Measurements from ENCODE around the gene SLC8A2. TPM values are rescaled to one million over a fixed set of nuclear protein-coding genes. Genes with fewer than 3 reads are reported as not detected.
"Not testable (repeated sequence)": the region's sequence is repeated elsewhere in the genome, so short reads cannot be mapped to it uniquely, and the experiment has no call there.

The SLC8A2 gene
- total RNA-seq, 3 donors from 2014 or later: 0.05 TPM; not detected in 2

GRCh38 chr19:47487551-47488515, 16.1 kb upstream of the SLC8A2 start:
- H3K4me3 Mint-ChIP-seq: no peak overlapping the region
- DNase-seq (no peak), ATAC-seq (no peak)
- peaks cover 1% of the 10 kb centered on the region for H3K36me3 Mint-ChIP-seq (ENCODE audit: insufficient read depth)
- no peaks in the 10 kb centered on the region for H3K9me3 Mint-ChIP-seq
- peaks cover 30% of the 10 kb centered on the region for H3K4me1 Mint-ChIP-seq (ENCODE audit: low read depth)
- no peaks in the 10 kb centered on the region for H3K27me3 Mint-ChIP-seq (ENCODE audit: low read depth)

GRCh38 chr19:47486900-47487299, 15.2 kb upstream of the SLC8A2 start:
- Mint-ChIP-seq H3K27me3 (ENCODE audit: low read depth) (no peaks in the 10 kb centered on the region), H3K36me3 (ENCODE audit: insufficient read depth) (peaks cover 1% of the 10 kb centered on the region), H3K4me3 (no peak overlapping the region), H3K9me3 (no peaks in the 10 kb centered on the region), H3K4me1 (ENCODE audit: low read depth) (peaks cover 30% of the 10 kb centered on the region)
- DNase-seq (no peak), ATAC-seq (no peak)

DNA sequence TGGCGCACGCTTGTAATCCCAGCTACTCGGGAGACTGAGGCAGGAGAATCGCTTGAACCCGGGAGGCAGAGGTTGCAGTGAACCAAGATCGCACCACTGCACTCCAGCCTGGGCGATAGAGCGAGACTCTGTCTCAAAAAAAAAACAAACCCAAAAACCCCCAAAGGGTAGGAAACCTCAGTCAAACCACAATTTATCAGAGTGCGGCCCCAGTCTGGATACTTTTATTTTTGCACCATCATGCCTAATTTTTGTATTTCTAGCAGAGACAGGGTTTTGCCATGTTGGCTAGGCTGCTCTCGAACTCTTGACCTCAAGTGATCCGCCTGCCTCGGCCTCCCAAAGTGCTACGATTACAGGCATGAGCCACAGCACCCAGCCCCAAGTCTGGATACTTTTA, 14.5 kb upstream of the SLC8A2 start:
- not testable (repeated sequence) for H3K27me3 Mint-ChIP-seq (ENCODE audit: low read depth); H3K4me3 Mint-ChIP-seq; H3K36me3 Mint-ChIP-seq (ENCODE audit: insufficient read depth); ATAC-seq; H3K9me3 Mint-ChIP-seq; DNase-seq
- H3K4me1 Mint-ChIP-seq (ENCODE audit: low read depth): peaks cover 30% of the 10 kb centered on the region

DNA sequence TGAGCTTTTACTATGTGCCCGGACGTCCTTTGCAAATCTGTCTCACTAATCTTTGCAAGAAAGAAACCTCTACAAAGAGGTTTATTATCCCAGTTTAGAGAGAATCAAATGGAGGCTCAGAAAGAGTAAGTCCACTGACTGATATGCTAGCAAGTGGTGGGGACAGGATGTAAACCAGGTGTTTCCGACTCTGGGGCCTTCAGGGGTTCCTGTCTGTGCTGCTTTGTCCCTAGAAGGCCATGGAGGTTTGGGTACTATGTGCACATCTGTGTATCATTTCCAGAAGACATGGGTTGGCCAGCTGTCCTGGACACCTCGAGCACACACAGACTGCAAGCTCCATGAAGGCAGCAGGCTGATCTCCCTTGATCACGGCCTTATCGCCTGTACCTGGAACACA, 13.5 kb upstream of the SLC8A2 start:
- Mint-ChIP-seq H3K36me3 (ENCODE audit: insufficient read depth) (peaks cover 1% of the 10 kb centered on the region), H3K27me3 (ENCODE audit: low read depth) (no peaks in the 10 kb centered on the region), H3K4me1 (ENCODE audit: low read depth) (peaks cover 30% of the 10 kb centered on the region), H3K9me3 (no peaks in the 10 kb centered on the region), H3K4me3 (peak overlapping the region; percentile 95)
- no peak for ATAC-seq
- DNase-seq: no peak

- H3K27me3 Mint-ChIP-seq (ENCODE audit: low read depth): no peaks in the 10 kb centered on the region
- peaks cover 28% of the 10 kb centered on the region for H3K4me1 Mint-ChIP-seq (ENCODE audit: low read depth)
- DNase-seq (peak; percentile 85), ATAC-seq (peak; percentile 92 to 94)
- H3K4me3 Mint-ChIP-seq: peak within 1 kb of the TSS; percentile 95
- H3K9me3 Mint-ChIP-seq: no peaks in the 10 kb centered on the region
- peaks cover 1% of the 10 kb centered on the region for H3K36me3 Mint-ChIP-seq (ENCODE audit: insufficient read depth)
Observed at GRCh38 chr19:47483800-47484690, 12.4 kb upstream of the SLC8A2 start, which contains the start of gene KPTN. Gene KPTN, minus strand, starts transcription at chr19:47484219. Its CDS starts 59 bp downstream, at chr19:47484160.

DNA sequence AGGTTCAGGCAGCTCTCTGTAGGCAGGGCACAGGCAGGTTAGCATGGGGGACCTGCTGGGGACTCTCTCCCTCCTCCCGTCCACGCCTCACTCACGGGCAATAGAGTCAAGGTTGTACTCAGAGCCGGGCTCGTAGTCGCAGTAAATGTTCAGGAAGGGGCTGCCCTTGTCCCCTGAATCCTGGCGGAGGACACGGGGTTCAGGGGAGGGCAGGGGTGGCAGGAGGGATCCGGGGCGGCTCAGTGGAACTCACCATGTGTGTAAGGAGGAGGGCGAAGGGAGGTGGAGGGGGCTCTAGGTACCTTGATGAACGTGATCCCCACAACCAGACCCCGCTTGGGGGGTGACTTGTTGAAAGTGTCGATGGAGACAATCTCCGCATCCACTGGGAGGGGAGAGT, 11.5 kb upstream of the SLC8A2 start:
- ATAC-seq (no peak), DNase-seq (no peak)
- H3K4me1 Mint-ChIP-seq (ENCODE audit: low read depth): peaks cover 28% of the 10 kb centered on the region
- no peaks in the 10 kb centered on the region for H3K27me3 Mint-ChIP-seq (ENCODE audit: low read depth)
- peak overlapping the region; percentile 95 for H3K4me3 Mint-ChIP-seq
- peaks cover 1% of the 10 kb centered on the region for H3K36me3 Mint-ChIP-seq (ENCODE audit: insufficient read depth)
- H3K9me3 Mint-ChIP-seq: no peaks in the 10 kb centered on the region

DNA sequence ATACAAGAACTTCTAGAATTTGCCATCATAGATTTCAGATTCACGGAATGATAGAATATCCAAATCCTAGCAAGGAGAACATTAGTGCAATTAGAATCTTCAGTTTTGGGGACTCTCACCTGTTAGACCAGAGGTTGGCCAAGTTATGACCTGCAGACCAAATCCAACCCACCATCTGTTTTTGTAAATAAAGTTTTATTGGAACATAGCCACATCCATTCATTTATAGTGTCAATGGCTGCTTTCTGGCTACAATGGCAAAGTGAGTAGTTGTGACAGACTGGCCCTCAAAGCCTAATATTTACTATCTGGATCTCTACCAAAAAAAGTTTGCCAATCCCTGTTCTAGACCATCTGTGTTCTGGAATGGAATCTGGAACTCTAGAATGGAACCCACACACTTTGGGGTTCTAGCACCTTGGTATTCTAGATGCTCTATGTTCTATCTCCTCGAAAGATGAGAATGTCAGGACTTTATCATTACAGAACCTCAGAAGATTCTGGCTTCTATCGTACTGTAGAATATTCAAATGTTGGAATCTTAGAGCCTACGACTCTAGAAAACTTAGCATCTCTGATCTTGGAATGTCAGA, 9.9 kb upstream of the SLC8A2 start:
- no peaks in the 10 kb centered on the region for H3K9me3 Mint-ChIP-seq
- H3K4me3 Mint-ChIP-seq: no peak overlapping the region
- ATAC-seq (no peak), DNase-seq (no peak)
- H3K4me1 Mint-ChIP-seq (ENCODE audit: low read depth): peaks cover 21% of the 10 kb centered on the region
- H3K27me3 Mint-ChIP-seq (ENCODE audit: low read depth): no peaks in the 10 kb centered on the region
- H3K36me3 Mint-ChIP-seq (ENCODE audit: insufficient read depth): peaks cover 1% of the 10 kb centered on the region

GRCh38 chr19:47480658-47481057, 9.0 kb upstream of the SLC8A2 start:
- Mint-ChIP-seq H3K36me3 (ENCODE audit: insufficient read depth) (peaks cover 1% of the 10 kb centered on the region), H3K4me3 (no peak overlapping the region), H3K9me3 (no peaks in the 10 kb centered on the region), H3K27me3 (ENCODE audit: low read depth) (no peaks in the 10 kb centered on the region), H3K4me1 (ENCODE audit: low read depth) (peaks cover 18% of the 10 kb centered on the region)
- no peak for DNase-seq
- no peak for ATAC-seq

DNA sequence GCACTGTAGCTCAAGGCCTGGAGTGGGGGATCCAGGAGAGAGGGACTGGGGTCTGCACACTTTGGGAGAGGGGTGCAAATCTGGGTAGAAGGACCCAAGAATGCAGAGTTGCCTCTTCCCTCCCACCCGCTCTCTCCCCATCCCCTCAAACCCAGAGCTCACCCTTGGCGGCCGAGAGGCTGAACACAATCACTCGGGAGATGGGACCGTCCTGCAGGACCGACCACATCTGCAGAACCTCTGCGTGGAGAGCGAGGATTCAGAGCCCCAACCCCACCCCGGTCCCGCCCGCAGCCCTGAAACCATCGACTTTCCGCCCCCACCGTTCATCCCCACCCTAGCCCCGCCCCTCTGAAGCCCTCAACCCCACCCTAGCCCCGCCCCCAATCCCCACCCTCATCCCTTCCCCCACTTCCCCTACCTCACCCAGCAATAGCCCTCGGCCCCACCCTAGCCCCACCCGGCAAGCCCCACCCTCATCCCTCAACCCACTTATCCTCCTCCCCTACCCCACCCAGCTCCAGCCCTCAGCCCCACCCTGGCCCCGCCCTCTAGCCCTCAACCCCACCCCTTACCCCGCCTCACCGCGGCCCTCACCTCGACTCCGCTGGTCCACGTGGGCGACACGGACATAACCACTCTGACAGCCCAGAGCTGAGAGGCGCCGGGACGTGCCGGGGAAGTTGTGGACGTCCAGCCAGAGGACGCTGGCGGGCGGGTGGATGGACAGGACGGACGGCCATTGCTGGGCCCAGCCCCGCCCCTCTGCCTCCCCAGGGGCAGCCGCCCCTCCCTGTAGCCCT, 8.2 kb upstream of the SLC8A2 start:
- DNase-seq: no peak
- Mint-ChIP-seq H3K27me3 (ENCODE audit: low read depth) (peaks cover under 1% of the 10 kb centered on the region), H3K36me3 (ENCODE audit: insufficient read depth) (no peaks in the 10 kb centered on the region), H3K9me3 (no peaks in the 10 kb centered on the region), H3K4me1 (ENCODE audit: low read depth) (peaks cover 10% of the 10 kb centered on the region), H3K4me3 (no peak overlapping the region)
- no peak for ATAC-seq

- no peaks in the 10 kb centered on the region for H3K9me3 Mint-ChIP-seq
- DNase-seq (no peak), ATAC-seq (no peak)
- H3K4me1 Mint-ChIP-seq (ENCODE audit: low read depth): peaks cover 3% of the 10 kb centered on the region
- H3K27me3 Mint-ChIP-seq (ENCODE audit: low read depth): peaks cover 24% of the 10 kb centered on the region
- no peak overlapping the region for H3K4me3 Mint-ChIP-seq
- H3K36me3 Mint-ChIP-seq (ENCODE audit: insufficient read depth): no peaks in the 10 kb centered on the region
Observed at GRCh38 chr19:47476438-47476972, 4.8 kb upstream of the SLC8A2 start.

- Mint-ChIP-seq H3K4me3 (no peak overlapping the region), H3K9me3 (no peaks in the 10 kb centered on the region), H3K27me3 (ENCODE audit: low read depth) (peaks cover 32% of the 10 kb centered on the region), H3K4me1 (ENCODE audit: low read depth) (peaks cover 8% of the 10 kb centered on the region), H3K36me3 (ENCODE audit: insufficient read depth) (no peaks in the 10 kb centered on the region)
- ATAC-seq (no peak), DNase-seq (no peak)
Observed at GRCh38 chr19:47475465-47475864, 3.8 kb upstream of the SLC8A2 start.

DNA sequence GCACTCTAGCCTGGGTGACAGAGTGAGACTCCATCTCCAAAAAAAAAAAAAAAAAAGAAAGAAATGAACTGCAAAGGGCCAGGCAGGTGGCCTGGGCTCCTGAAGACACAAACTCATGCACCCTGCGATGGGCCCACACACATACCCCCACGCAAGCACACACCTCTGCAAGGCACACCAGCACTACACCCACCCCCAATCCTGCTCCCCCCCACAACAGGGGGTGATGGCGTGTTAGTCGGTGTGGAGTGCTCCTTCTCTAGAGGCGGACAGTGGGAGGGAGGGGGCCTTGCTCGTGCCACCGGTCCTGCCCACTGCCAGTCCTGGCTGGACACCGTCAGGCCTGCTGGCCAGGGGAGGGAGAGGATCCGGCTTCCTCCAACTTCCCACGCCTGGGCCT, 1.6 kb upstream of the SLC8A2 start:
- DNase-seq (no peak), ATAC-seq (no peak)
- no peaks in the 10 kb centered on the region for H3K36me3 Mint-ChIP-seq (ENCODE audit: insufficient read depth)
- H3K4me1 Mint-ChIP-seq (ENCODE audit: low read depth): peaks cover 14% of the 10 kb centered on the region
- peaks cover 53% of the 10 kb centered on the region for H3K27me3 Mint-ChIP-seq (ENCODE audit: low read depth)
- H3K9me3 Mint-ChIP-seq: no peaks in the 10 kb centered on the region
- H3K4me3 Mint-ChIP-seq: no peak overlapping the region

- no peak for ATAC-seq
- DNase-seq: no peak
- Mint-ChIP-seq H3K4me1 (ENCODE audit: low read depth) (peaks cover 14% of the 10 kb centered on the region), H3K4me3 (peak overlapping the region; percentile 52), H3K27me3 (ENCODE audit: low read depth) (peaks cover 63% of the 10 kb centered on the region), H3K36me3 (ENCODE audit: insufficient read depth) (no peaks in the 10 kb centered on the region), H3K9me3 (no peaks in the 10 kb centered on the region)
Observed at GRCh38 chr19:47471381-47471732, 336 bp downstream of the SLC8A2 start.

All from activated T-cell treated with anti-CD3 and anti-CD28 coated beads, Interleukin-2, amount 50 U/mL, for 4 hours (primary cell).